ENCODE measurements around the gene RTL9. TPM values are rescaled to one million over a fixed set of nuclear protein-coding genes. Genes with fewer than 3 reads are reported as not detected.
"Not testable (repeated sequence)": the region's sequence is repeated elsewhere in the genome, so short reads cannot be mapped to it uniquely, and the experiment has no call there.

Gene RTL9
- total RNA-seq, result 0.17 TPM

- no peak for DNase-seq (ENCODE audit: low spot score)
These were observed at the start of gene RTL9 for GRCh38 chrX:110358548-110358947. RTL9 (plus strand) TSS chrX:110358848; CDS start chrX:110450618, 91,770 bp downstream.

GRCh38 chrX:110310000-110310790 is 48.5 kb upstream of the RTL9 start:
- DNase-seq (ENCODE audit: low spot score), result no peak

GRCh38 chrX:110310896-110311295 is 47.8 kb upstream of the RTL9 start:
- DNase-seq (ENCODE audit: low spot score), result no peak

- DNase-seq (ENCODE audit: low spot score), result no peak
These were observed 47.0 kb upstream of the RTL9 start for GRCh38 chrX:110311437-110312230.

GRCh38 chrX:110315551-110315950 is 43.1 kb upstream of the RTL9 start:
- DNase-seq (ENCODE audit: low spot score), result no peak

- no peak for DNase-seq (ENCODE audit: low spot score)
These were observed 42.1 kb upstream of the RTL9 start for GRCh38 chrX:110316351-110317060.

GRCh38 chrX:110317061-110317819 is 41.4 kb upstream of the RTL9 start:
- peak; percentile 10 for DNase-seq (ENCODE audit: low spot score)

GRCh38 chrX:110317820-110318663 is 40.6 kb upstream of the RTL9 start, which contains the start of gene AMMECR1:
AMMECR1 (minus strand) TSS chrX:110318085; CDS start chrX:110318071, 14 bp downstream.
- peak; percentile 77 for DNase-seq (ENCODE audit: low spot score)

GRCh38 chrX:110318664-110318968 is 40.0 kb upstream of the RTL9 start:
- DNase-seq (ENCODE audit: low spot score), result no peak

GRCh38 chrX:110320381-110320987 is 38.2 kb upstream of the RTL9 start:
- no peak for DNase-seq (ENCODE audit: low spot score)

- no peak for DNase-seq (ENCODE audit: low spot score)
These were observed 37.6 kb upstream of the RTL9 start for GRCh38 chrX:110321081-110321480.

- no peak for DNase-seq (ENCODE audit: low spot score)
These were observed 37.0 kb upstream of the RTL9 start for GRCh38 chrX:110321670-110322069.

- DNase-seq (ENCODE audit: low spot score), result no peak
These were observed 36.0 kb upstream of the RTL9 start for GRCh38 chrX:110322603-110323002.

GRCh38 chrX:110326712-110327111 is 31.9 kb upstream of the RTL9 start:
- no peak for DNase-seq (ENCODE audit: low spot score)

- DNase-seq (ENCODE audit: low spot score), result no peak
These were observed 31.3 kb upstream of the RTL9 start for GRCh38 chrX:110327336-110327735.

- not testable (repeated sequence) for DNase-seq (ENCODE audit: low spot score)
These were observed 30.0 kb upstream of the RTL9 start for GRCh38 chrX:110328613-110329012.

- DNase-seq (ENCODE audit: low spot score), result no peak
These were observed 27.1 kb upstream of the RTL9 start for GRCh38 chrX:110331444-110332030.

- DNase-seq (ENCODE audit: low spot score), result not testable (repeated sequence)
These were observed 25.2 kb upstream of the RTL9 start for GRCh38 chrX:110333458-110333857.

- no peak for DNase-seq (ENCODE audit: low spot score)
These were observed 19.7 kb upstream of the RTL9 start for GRCh38 chrX:110338935-110339334.
